HL-60 (cell line): Measurements from ENCODE around the gene GSK3B.

ENCODE experiments used
- POLR2AphosphoS5 ChIP-seq: IDR thresholded peaks from 2 replicates; pipeline ENCODE4 v1.6.1; 2012; ENCODE audit warnings: low read depth
- TF ChIP-seq, protein P1 (sequence below): IDR thresholded peaks from 2 replicates; pipeline ENCODE4 v1.6.1; 2012; ENCODE audit warnings: low read depth; ENCODE audit not compliant: insufficient replicate concordance

DNA sequence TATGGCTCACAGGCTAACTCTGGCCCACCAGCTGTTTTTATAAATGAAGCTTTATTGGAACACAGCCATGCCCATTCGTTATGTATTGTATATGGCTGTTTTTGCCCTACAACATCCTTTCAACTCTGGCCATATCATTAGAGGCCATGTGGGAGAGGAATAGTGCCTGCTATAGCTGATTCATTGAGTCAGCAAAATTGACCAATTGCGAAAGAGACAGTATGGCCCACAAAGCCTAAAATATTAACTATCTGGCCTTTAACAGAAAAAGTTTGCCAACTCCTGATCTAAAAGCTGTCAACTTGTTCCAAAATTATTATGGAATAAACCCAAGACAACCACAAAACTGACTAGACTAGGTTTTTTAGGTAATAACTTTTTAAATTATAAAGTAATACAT, 311.0 kb downstream of the GSK3B start:
- TF ChIP-seq, protein P1, sequence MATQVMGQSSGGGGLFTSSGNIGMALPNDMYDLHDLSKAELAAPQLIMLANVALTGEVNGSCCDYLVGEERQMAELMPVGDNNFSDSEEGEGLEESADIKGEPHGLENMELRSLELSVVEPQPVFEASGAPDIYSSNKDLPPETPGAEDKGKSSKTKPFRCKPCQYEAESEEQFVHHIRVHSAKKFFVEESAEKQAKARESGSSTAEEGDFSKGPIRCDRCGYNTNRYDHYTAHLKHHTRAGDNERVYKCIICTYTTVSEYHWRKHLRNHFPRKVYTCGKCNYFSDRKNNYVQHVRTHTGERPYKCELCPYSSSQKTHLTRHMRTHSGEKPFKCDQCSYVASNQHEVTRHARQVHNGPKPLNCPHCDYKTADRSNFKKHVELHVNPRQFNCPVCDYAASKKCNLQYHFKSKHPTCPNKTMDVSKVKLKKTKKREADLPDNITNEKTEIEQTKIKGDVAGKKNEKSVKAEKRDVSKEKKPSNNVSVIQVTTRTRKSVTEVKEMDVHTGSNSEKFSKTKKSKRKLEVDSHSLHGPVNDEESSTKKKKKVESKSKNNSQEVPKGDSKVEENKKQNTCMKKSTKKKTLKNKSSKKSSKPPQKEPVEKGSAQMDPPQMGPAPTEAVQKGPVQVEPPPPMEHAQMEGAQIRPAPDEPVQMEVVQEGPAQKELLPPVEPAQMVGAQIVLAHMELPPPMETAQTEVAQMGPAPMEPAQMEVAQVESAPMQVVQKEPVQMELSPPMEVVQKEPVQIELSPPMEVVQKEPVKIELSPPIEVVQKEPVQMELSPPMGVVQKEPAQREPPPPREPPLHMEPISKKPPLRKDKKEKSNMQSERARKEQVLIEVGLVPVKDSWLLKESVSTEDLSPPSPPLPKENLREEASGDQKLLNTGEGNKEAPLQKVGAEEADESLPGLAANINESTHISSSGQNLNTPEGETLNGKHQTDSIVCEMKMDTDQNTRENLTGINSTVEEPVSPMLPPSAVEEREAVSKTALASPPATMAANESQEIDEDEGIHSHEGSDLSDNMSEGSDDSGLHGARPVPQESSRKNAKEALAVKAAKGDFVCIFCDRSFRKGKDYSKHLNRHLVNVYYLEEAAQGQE, result no peak
- TF ChIP-seq POLR2AphosphoS5, result no peak
